Stimulated activated CD4-positive, alpha-beta T cell treated with anti-CD3 and anti-CD28 coated beads, Interleukin-12 subunit alpha, Interleukin-12 subunit beta, amount 100 ng/mL, for 4 hours (primary cell): ENCODE results near the gene CFAP45.
A peak's percentile ranks its signal among the peaks of the same experiment; 100 is the strongest.

Source experiments
- DNase-seq: peaks from one replicate; pipeline ENCODE4 v3.0.0-alpha.2; 2020

CFAP45 gene

DNA sequence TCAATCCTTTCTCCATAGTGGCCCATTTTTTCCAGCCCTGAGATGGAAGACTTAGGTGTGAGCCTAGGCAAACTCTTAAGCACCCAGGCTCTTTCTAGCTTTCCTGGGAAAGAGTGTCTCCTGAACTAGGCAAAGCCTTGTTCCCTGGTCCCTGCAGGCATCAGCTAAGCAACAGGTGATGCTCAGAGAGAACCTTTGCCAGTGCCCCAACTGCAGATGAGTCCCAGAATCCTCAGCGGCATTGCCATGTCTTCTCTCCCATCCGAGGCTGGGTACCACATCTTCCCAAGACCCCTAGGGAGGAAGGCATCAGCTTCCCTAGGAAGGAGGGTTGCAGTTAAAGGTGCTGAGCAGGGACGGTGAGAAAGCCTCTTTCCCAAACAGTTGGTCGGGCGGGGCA, 29.3 kb downstream of the CFAP45 start:
- DNase-seq, result no peak

- DNase-seq, result no peak
Measured at GRCh38 chr1:159869607-159870006, 30.4 kb downstream of the CFAP45 start.

DNA sequence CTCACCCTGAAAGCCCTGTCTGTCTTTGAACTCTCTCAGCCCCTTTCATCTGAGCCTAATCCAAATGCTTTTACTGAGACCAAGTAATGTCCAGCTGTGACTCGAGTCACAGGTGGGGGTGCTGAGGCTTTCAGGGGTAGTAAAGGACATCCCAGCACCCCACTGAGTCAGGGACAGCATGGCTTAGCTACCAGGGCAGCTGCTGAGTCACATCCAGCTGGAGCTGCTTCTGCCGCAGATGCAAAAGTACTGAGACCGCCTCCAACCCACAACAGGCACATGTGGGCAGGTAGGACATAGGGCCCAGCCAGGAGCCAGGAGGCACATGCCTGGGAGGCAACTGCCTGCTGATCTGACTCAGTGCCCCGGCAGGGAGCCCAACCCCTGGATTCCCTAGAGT, 30.8 kb downstream of the CFAP45 start:
- no peak for DNase-seq

- DNase-seq, result no peak
Measured at GRCh38 chr1:159868766-159869165, 31.2 kb downstream of the CFAP45 start.

DNA sequence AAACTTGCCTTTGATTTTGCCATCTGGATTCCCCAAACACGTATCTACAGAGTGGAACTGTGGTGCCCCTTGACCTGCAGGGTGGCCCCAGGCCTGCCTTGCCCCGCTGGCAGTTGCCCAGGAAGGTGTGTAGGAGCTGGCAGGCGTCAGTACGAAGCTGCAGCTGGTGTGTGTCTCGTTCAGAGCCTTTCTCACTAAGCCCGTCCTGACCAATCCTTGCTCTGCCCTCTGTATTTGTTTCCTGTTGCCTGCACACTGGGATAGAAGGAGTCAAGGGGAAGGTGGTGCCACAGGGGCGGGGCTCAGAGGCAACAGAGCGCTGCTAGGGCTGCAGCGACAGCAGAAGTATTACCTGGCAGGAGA, 32.3 kb downstream of the CFAP45 start:
- no peak for DNase-seq

GRCh38 chr1:159866905-159867663, 32.9 kb downstream of the CFAP45 start:
- DNase-seq, result no peak

DNA sequence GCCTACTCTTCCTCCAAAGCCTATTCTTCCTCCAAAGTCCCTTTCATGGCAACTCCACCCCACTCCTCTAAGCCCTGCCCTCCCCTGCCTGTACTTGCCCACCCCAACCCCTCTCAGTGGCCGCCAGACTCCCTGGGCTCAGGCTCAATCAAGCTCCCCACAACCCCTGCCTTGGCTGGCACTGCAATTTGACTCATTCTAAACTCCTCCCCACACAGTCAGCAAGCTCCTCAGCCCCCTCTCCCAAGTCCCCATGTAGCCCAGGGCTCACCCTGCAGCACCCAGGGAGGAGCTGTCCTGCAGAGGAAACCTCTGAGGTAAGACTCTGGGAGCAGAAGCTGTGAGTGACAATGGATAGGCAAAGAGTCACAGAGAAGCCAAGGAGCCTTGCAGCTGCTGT, 33.9 kb downstream of the CFAP45 start:
- no peak for DNase-seq

- DNase-seq, result no peak
Measured at GRCh38 chr1:159864262-159864661, 35.7 kb downstream of the CFAP45 start.

- DNase-seq, result no peak
Measured at GRCh38 chr1:159862557-159862956, 37.4 kb downstream of the CFAP45 start, which contains the start of gene VSIG8. Gene VSIG8 (minus strand): TSS chr1:159862657. CDS start chr1:159862521, 136 bp downstream.

DNA sequence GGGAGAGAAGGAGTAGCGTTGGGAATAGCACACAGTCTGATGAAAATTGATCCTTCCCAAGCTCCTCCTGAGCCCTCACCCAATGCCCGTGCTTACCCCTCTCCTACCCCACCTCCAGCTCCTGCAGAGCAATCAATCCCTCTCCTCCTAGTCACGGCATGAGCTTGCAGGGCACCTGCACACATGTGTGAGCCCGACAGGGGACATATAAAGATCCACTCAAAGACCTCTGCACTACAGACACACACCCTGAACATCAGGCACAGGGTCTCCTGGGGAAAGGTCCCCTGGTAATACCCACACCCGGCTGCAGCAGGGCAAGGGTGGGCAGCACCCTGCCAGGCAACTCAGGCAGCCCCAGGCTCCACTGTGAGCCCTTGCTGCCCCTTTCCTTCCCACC, 37.9 kb downstream of the CFAP45 start:
- no peak for DNase-seq

GRCh38 chr1:159861218-159861617, 38.7 kb downstream of the CFAP45 start:
- DNase-seq, result no peak

DNA sequence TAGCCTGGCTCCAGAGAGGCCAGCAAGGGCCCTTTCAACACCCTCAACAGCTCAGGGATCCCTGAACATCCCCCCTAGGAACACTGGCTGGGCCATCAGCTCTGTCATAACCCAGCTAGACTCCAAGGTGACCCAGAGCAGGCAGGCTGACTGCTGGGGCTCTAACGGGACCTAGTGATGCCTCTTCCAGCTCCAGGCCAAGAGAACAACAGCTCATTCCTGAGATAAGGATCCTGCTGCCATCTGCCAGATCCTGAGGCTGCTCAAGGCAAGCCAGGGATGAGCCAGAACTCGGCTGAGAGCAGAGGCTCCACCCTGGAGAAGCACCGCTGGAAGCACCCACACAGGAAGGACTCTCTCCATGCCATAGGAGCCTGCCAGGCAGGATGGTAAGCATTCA, 39.5 kb downstream of the CFAP45 start:
- no peak for DNase-seq

DNA sequence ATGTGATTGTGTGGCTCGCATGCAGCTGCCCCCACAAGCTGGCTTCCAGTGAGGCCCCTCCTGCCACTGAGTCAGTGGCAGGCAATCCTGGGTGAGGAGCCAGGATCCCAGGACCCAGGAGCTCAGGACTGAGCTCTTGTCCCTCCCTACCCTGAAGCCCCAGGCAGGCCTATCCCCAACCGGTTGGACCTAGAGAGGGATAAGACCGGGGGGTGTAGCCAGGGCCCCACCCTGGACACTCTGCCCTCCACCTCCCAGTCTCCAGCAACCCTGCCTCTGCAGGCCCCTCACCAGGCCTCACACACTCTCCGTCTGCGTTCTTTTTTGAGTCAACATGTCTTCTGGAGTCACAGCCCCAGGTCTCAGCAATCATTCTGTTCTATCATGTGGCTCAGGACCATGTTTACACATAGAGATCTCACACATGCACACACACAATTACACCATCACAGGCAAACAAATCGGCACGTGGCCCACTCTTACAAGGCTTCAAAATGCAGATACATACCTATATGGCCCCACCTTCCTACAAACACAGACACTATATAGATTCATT, 40.1 kb downstream of the CFAP45 start:
- DNase-seq, result no peak

GRCh38 chr1:159857889-159858288, 42.1 kb downstream of the CFAP45 start:
- DNase-seq, result no peak

- no peak for DNase-seq
Measured at GRCh38 chr1:159856576-159856975, 43.4 kb downstream of the CFAP45 start.

DNA sequence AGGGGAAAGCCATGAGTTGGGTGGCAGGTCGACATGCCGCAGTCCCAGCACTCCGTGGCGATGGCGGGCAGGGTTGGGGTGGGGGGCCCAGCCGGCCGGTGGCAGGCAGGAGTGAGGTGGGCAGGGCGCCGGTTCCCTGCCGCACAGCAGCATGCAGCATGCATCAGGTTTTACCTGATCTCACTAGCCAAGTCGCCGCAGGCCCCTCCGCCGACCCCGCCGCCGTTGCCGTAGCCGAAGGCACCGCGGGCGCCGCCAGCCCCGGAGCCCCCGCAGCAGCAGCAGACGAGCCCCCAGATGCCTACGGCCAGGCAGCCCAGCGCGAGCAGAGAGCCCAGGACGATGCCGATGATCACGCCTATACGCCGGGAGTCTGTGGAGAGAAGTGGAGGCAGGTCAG, 44.3 kb downstream of the CFAP45 start:
- no peak for DNase-seq

DNA sequence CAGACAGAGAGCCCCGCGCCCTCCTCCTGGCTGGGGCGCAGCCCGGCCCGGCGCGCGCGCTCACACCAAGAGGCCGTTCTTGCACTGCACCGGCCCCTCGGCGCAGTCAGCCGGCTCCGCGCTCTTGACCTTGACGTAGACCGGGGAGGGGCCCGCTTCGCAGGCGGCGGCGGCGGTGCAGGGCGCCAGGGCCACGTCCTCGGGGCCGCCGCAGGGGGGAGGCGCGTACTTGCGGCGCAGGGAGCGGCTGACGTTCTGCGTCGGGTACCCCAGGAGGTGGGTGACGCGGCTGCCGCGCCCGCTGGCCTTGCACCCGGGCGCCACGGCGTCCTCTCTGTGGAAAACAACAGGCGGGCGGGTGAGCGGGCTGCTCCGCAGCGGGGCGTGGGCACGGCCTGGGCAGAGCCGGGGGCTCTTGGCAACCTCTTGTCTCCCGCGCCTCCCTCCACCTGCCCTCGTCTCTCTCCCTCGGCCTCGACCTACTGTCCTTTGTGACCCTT, 45.2 kb downstream of the CFAP45 start:
- peak; percentile 70 for DNase-seq

- peak; percentile 20 for DNase-seq
Measured at GRCh38 chr1:159854116-159854692, 45.8 kb downstream of the CFAP45 start.

- no peak for DNase-seq
Measured at GRCh38 chr1:159853417-159854115, 46.4 kb downstream of the CFAP45 start.

- no peak for DNase-seq
Measured at GRCh38 chr1:159851407-159851806, 48.6 kb downstream of the CFAP45 start.

DNA sequence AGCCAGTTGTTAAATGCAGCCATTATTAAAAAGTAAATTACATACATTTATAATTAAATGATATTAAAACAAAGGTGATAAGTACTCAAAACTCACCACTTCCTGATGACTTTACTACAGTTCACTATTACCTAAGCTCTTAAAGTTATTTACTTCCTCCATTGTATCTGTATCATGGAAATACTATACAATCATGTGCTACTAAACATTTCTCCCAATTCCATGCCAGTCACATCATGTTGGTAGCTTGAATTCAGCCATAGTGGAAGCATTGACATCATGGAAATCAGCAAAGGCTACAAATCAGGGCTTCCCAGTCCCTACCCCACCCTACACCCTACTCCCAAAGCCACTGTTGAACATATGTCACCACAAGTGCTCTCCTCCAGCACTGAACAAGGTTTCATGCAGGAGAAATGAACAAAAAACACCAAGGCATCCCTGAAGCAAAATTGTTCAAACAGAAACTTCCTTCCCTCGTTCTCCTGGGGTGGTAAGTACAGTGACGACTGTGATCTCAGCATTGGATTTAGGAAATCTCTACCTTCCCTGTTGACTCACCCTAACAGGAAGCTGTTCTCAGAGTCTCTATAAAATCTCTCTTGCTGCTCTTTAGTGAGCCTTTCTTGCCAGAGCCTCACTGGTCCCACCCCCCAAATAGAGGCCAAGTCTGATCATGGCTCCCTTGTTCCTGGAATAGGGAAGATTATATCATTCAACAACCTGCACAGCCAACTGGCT, 50.2 kb downstream of the CFAP45 start:
- DNase-seq, result no peak

- DNase-seq, result no peak
Measured at GRCh38 chr1:159848326-159848725, 51.6 kb downstream of the CFAP45 start.

GRCh38 chr1:159847231-159847630, 52.7 kb downstream of the CFAP45 start:
- DNase-seq, result no peak
